Embryonic facial prominence (tissue), 1 donor: Measurements from ENCODE around the gene CDC34.

Experiments used
- DNase-seq: peaks from one replicate; pipeline ENCODE4 v3.0.0-alpha.2; 2016; ENCODE audit errors: extremely low spot score

CDC34 gene

DNA sequence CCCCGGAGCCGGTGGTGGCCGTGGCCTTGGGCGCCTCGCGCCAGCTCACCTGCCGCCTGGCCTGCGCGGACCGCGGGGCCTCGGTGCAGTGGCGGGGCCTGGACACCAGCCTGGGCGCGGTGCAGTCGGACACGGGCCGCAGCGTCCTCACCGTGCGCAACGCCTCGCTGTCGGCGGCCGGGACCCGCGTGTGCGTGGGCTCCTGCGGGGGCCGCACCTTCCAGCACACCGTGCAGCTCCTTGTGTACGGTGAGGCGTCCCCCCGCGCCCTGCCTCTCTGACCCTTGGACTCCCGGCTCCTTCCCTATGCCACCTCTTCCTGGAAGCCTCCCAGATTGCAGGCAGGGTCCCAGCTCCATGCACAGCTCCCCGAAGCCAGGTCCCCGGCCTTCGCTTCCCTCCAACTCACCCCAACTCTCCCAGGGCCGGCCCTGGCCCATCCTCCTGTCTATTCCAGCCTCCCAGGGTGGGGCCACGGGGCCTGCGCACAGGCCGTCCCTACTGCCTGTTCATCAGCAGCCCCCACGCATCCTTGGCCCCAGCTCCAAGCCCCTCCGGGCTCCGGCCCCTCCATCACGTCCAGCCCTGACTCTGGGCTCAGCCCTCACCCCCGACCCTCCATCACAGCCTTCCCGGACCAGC lies 33.6 kb upstream of the CDC34 start:
- DNase-seq = no peak

DNA sequence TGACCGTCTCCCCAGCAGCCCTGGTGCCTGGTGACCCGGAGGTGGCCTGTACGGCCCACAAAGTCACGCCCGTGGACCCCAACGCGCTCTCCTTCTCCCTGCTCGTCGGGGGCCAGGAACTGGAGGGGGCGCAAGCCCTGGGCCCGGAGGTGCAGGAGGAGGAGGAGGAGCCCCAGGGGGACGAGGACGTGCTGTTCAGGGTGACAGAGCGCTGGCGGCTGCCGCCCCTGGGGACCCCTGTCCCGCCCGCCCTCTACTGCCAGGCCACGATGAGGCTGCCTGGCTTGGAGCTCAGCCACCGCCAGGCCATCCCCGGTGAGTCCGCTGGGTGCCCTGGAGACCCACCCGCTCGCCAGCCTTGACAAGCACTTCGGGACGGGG lies 33.1 kb upstream of the CDC34 start:
- DNase-seq = no peak

DNA sequence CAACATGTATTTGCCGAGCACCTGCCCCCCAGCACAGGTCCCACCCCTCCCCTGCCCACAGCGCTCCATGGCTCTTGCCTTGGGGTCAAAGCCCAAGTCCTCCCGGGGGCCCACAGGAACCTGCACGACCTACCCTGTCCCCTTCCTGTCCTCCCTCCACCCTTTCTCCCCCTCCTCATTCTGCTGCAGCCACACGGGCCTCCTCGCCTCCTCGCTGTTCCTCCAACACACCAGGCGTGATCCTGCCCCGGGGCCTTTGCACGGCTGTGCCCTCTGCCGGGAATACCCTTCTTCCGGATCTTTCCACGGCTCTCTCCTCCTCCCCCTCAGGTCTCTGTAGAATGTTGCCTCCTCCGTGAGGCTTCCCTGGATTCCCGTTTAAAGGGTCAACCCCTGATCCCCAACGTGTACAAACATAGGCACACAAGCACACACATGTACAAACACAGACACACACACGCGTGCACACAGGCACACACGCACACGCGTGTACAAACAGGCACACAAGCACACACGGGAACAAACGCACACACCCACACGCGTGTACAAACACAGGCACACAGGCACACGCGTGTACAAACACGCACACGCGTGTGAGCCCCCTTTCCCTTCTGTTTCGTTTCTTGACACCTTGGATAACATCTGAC lies 32.5 kb upstream of the CDC34 start:
- no peak for DNase-seq

- peak; percentile 3 for DNase-seq
These were observed 29.9 kb upstream of the CDC34 start for GRCh38 chr19:501646-502045.

DNA sequence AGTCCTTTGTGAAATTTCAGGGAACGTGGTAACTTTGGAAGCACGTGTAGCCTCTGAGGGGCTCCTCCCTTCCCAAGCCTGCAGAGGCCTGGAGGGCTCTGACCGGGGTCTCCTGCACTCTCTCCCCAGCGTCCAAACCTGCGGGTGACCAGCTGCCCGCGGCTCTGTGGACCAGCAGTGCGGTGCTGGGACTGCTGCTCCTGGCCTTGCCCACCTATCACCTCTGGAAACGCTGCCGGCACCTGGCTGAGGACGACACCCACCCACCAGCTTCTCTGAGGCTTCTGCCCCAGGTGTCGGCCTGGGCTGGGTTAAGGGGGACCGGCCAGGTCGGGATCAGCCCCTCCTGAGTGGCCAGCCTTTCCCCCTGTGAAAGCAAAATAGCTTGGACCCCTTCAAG lies 26.9 kb upstream of the CDC34 start:
- no peak for DNase-seq

DNA sequence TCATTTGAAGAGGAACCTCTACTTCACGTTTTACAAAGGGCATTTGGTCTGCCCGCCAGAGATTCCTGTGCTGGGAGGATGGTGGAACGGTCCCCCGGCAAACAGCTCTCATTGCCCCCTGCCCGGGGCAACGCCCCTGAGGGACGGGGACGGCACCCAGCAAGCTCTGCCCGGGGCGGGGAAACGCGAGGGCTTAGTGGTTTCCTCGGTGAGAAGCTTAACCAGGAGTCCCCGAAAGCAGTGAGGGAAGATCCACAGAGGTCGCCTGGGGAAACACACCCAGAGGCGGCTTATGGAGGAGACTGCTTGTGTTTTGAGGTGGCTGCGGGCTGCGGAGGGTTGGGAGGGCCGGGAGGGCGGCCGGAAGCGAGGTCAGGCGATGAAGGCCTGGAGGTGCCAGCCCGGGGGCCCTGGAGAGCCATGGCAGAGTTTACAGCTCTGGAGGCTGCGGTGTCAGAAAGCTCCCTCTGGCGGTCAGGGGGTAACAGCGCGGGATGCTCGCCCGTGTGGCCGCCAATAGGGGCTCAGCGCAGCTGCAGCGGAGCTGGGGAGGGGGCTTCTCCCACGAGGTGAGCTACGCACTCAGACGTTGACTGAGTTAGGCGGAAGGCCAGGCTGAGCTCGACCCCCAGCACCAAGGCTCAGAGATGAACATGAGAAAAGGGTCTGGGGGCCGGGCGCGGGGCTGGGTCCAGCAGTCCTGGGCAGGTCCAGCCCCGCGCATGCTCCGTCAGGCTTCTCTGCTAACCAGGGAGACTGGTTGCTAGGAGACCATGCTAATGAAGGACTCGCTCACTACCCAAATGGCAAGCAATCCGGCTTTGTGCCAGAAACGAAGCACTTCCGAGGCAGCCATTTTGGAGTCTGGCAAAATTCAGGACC lies 24.9 kb upstream of the CDC34 start:
- DNase-seq = peak; percentile 99

- DNase-seq = peak; percentile 62
These were observed 24.0 kb upstream of the CDC34 start, which contains the start of gene TPGS1 for GRCh38 chr19:507286-508203. TPGS1 (plus strand) TSS chr19:507497; CDS start chr19:507507, 10 bp downstream.

DNA sequence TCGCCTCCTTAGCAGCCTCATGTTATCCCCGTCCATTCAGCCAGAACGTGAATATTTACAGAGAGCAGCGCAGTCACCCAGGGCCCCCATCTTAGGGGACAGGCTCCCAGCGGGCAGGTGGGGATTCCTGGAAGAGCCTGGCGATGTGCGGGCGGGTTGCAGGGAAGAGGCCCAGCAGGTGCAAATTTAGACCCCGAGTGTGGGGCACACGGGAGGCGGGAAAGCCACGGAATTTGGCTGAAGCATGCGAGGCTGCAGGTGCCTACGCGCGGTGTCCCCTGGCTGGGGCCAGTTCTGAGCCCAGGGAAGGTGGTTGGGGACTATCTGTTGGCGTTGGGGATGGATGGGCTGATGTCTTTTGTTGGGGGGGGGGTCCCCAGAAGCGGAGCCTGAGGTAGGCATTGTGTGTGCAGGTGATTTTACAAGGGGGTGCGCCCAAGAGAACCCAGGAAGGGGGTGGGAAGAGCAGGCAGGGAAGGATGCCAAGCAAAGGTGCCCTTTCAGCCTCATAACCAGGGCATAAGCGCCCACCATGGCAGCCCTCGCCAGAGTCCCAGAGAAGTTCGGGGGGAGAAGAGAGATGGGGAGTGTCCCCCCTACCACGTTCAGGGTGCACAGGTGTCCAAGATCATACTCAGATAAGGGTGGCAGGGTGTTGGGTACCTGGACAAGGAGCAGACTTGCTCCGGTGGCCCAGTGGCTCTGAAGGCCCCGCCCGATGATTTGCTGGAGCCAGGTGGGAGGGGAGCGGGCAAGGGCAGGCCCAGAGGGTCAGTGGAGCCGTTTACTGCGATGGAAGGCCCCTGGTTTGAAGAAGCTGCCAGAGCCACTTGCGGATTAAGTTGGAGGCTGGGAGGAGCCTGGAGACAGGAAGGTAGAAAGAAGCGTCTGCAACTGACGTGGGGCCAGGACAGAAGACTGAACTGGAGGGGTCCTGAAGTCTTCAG lies 23.1 kb upstream of the CDC34 start:
- peak; percentile 5 for DNase-seq

- peak; percentile 13 for DNase-seq
These were observed 20.9 kb upstream of the CDC34 start for GRCh38 chr19:510606-511100.

DNA sequence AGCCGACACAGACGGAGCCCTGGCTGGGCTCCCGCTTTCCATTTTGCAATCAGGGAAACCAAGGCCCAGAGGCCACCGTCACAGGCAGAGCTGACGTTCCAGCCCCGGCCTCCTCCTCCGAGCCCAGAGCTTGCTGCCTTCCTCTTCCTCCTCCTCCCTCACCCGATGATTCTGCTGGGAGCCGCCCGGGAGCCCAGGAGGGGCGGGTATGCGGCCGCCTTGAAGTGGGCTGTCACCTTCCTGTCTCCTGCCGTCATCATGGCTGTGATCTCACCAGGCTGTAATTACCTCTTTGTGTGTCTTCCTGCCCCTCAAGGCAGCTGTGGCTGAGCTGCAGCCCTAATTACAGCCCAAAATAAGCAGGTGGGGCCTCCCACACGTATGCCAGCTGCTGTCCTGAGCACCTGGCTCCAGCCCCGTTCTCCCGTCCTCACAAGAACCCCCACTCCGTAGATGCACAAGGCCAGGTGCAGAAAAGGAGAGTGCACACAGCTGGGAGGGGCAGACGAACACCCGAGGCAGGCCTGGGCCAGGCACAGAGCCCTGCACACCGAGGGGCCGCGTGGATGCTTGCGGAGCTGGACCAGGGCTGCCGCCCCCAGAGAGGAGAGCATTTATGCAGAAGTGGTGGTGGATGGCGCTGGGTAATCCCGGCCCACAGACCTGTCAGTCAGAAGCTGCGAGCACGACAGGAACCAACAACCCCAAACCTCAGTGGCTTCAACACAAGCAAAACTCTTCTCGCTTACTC lies 20.3 kb upstream of the CDC34 start:
- no peak for DNase-seq

DNA sequence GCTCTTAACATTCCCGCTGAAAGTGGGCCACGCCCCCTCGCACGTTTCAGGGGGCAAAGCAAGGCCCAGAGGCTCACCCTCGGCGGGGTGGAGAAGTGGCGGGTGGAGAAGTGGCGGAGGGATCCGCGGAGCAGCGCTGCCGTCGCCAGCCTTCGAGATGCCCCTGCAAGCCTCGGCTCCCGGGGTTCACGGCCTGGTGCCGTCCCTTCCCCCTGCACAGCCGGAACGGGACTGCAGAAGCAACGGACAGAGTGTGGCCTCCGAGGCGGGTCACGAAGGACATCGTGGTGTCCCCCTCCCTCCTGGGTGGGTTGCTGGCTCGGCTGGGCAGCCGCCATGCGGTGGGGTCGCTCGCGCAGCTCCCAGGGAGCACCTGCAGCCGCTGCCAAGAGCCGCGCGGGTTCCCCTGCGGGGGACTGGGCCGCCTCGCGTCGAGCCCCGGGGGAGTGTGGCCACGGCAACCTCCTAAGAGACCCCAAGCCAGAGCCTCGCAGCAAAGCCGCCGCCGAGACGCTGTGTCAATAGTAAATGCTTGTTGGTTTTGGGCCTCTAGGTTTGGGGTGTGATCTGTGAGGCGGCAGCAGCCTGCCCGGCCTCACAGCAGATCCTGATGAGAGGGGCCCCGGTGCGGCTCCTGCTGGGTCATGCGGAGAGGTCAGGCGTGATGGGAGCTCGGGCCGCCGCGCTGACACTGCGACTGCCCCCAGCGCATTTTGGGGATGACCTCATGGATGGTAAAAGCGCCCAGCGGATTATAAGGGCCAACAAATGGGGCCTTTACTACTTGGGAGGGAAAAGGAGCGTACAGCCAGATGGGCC lies 18.8 kb upstream of the CDC34 start:
- no peak for DNase-seq

- no peak for DNase-seq
These were observed 18.0 kb upstream of the CDC34 start for GRCh38 chr19:513368-514165.

DNA sequence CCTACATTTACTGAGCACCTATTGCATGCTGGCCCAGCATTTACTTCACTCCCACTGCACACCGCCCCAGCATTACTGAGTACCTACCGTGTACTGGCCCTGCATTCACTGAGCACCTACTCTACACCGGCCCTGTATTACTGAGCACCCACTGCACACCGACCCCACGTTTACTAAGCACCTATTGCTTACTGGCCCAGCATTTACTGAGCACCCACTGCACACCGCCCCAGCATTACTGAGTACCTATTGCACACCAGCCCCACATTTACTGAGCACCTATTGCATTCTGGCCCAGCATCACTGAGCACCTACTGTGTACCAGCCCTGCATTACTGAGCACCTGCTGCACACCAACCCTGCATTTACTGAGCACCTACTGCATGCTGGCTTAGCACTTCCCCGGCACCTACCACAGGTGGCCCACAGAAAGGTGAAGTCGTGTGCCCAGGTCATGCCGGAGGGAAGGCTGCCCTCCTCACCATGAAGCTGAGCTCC lies 17.3 kb upstream of the CDC34 start:
- no peak for DNase-seq

DNA sequence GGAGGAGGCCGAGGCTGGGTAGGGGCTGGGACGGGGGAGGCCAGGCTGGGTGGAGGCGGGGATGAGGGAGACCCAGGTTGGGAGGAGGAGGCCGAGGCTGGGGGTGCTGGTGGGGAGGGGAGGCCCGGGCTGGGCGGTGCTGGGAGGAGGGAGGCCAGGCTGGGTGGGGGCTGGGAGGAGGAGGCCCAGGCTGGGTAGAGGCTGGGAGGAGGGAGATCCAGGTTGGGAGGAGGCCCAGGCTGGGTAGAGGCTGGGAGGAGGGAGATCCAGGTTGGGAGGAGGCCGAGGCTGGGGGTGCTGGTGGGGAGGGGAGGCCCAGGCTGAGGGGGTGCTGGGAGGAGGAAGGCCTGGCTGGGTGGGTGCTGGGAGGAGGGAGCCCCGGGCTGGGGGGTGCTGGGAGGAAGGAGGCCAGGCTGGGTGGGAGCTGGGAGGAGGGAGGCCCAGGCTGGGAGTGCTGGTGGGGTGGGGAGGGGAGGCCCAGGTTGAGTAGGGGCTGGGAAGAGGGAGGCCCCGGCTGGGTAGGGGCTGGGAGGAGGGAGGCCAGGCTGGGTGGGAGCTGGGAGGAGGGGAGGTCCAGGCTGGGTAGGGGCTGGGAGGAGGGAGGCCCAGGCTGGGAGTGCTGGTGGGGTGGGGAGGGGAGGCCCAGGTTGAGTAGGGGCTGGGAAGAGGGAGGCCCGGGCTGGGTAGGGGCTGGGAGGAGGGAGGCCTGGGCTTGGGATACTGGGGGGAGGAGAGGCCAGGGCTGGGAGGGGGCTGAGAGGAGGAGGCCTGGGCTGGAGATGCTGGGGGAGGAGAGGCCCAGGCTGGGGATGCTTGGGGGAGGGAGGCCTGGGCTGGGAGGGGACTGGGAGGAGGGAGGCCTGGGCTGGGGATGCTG lies 13.6 kb upstream of the CDC34 start:
- peak; percentile 89 for DNase-seq

DNA sequence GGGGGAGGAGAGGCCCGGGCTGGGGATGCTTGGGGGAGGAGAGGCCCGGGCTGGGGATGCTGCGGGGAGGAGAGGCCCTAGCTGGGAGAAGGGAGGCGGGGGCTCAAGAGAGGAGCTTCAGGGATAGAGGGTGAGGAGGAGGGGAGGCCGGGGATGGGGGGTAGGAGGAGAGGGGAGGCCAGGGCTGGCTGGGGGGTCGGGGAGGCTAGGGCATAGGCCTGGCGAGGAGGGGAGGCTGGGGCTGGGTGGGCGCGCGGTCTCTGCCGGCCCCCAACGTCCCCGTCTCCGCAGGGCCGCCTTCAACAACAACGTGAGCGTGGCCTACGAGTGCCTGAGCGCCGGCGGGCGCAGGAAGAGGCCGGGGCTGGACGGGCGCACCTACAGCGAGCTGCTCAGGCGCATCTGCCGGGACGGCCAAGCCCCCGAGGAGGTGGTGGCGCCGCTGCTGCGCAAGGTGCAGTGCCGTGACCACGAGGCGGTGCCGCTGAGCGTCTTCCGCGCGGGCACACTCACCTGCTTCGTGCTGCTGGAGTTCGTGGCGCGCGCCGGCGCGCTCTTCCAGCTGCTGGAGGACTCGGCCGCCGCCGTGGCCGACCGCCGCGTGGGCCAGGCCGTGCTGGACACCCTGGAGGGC lies 12.8 kb upstream of the CDC34 start:
- DNase-seq = no peak

DNA sequence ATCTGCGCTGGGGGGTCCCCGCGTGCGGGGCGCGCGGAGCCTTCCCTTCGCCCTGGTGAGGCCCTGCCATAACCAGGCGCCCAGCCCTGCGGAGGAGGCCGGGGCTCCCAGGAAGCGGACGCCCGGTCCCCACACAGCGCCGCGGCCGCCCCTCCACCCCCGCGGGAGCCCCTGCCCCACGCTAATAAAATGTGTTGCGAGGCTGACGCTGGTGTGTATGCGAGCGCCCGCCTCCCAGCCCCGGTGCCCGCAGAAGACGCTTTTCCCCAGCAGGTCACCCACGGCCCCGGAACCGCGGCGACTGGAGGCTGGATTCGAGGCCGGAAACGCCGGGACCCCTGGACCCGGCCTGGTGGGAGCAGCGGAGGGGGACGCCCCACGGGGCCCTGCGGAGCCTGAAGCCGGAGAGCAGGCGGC lies 12.1 kb upstream of the CDC34 start:
- no peak for DNase-seq
